ENCODE measurements around the gene EFNA5. TPM values are rescaled to one million over a fixed set of nuclear protein-coding genes. Genes with fewer than 3 reads are reported as not detected.
A peak's percentile ranks its signal among the peaks of the same experiment; 100 is the strongest.

The EFNA5 gene
- total and polyA plus RNA-seq, 2 experiments from 2014 or later, result 8.5 to 18.8 TPM

- Histone ChIP-seq H3K36me3 (replicated peaks; ENCODE audit: insufficient read depth, low read depth) (no peaks in the 10 kb centered on the region), H3K79me2 (no peaks in the 10 kb centered on the region), H3K27me3 (no peaks in the 10 kb centered on the region), H3K4me2 (no peak overlapping the region), H3K4me1 (ENCODE audit: insufficient read depth) (no peaks in the 10 kb centered on the region), H4K20me1 (ENCODE audit: insufficient read depth, poor library complexity, severe bottlenecking) (no peaks in the 10 kb centered on the region), H3K9me2 (replicated peaks; ENCODE audit: insufficient read depth) (no peaks in the 10 kb centered on the region), H3K4me3 (no peak overlapping the region), H2AFZ (no peak overlapping the region), H3K9me3 (ENCODE audit: low read depth) (no peaks in the 10 kb centered on the region), H3K27ac (no peak overlapping the region)
- peak; percentile 27 for DNase-seq (ENCODE audit: low spot score)
- TF ChIP-seq EZH2 (IDR thresholded peaks at IDR 0.05; ENCODE audit: borderline replicate concordance), result no peak
- no peak for TF ChIP-seq EZH2phosphoT487 (IDR thresholded peaks at IDR 0.05; ENCODE audit: low read depth, severe bottlenecking, unreplicated experiment)
- no peak for TF ChIP-seq CTCF (IDR thresholded peaks at IDR 0.05; ENCODE audit: poor library complexity)
- WGBS (ENCODE audit: low lambda C conversion rate, missing lambda C conversion rate), result 64% methylated on average over 7 of the region's 7 CpGs
Measured at GRCh38 chr5:107372723-107373450, 297.9 kb downstream of the EFNA5 start.

- Histone ChIP-seq H4K20me1 (ENCODE audit: insufficient read depth, poor library complexity, severe bottlenecking) (no peaks in the 10 kb centered on the region), H3K27me3 (no peaks in the 10 kb centered on the region), H3K27ac (no peak overlapping the region), H2AFZ (no peak overlapping the region), H3K4me1 (ENCODE audit: insufficient read depth) (no peaks in the 10 kb centered on the region), H3K4me3 (no peak overlapping the region), H3K9me2 (replicated peaks; ENCODE audit: insufficient read depth) (no peaks in the 10 kb centered on the region), H3K79me2 (no peaks in the 10 kb centered on the region), H3K36me3 (replicated peaks; ENCODE audit: insufficient read depth, low read depth) (no peaks in the 10 kb centered on the region), H3K9me3 (ENCODE audit: low read depth) (no peaks in the 10 kb centered on the region), H3K4me2 (no peak overlapping the region)
- WGBS (ENCODE audit: low lambda C conversion rate, missing lambda C conversion rate), result 94% methylated on average over 6 of the region's 6 CpGs
- no peak for DNase-seq (ENCODE audit: low spot score)
- no peak for TF ChIP-seq CTCF (IDR thresholded peaks at IDR 0.05; ENCODE audit: poor library complexity)
- TF ChIP-seq EZH2 (IDR thresholded peaks at IDR 0.05; ENCODE audit: borderline replicate concordance), result no peak
- no peak for TF ChIP-seq EZH2phosphoT487 (IDR thresholded peaks at IDR 0.05; ENCODE audit: low read depth, severe bottlenecking, unreplicated experiment)
Measured at GRCh38 chr5:107370396-107370968, 300.3 kb downstream of the EFNA5 start.

GRCh38 chr5:107369622-107370021 is 301.1 kb downstream of the EFNA5 start:
- no peaks in the 10 kb centered on the region for H3K79me2 ChIP-seq
- no peak for DNase-seq (ENCODE audit: low spot score)
- H3K4me2 ChIP-seq, result no peak overlapping the region
- H3K36me3 ChIP-seq (replicated peaks; ENCODE audit: insufficient read depth, low read depth), result no peaks in the 10 kb centered on the region
- no peak overlapping the region for H3K4me3 ChIP-seq
- H3K9me3 ChIP-seq (ENCODE audit: low read depth), result no peaks in the 10 kb centered on the region
- TF ChIP-seq EZH2 (IDR thresholded peaks at IDR 0.05; ENCODE audit: borderline replicate concordance) (no peak), EZH2phosphoT487 (IDR thresholded peaks at IDR 0.05; ENCODE audit: low read depth, severe bottlenecking, unreplicated experiment) (no peak), CTCF (IDR thresholded peaks at IDR 0.05; ENCODE audit: poor library complexity) (no peak)
- H3K4me1 ChIP-seq (ENCODE audit: insufficient read depth), result no peaks in the 10 kb centered on the region
- H2AFZ ChIP-seq, result no peak overlapping the region
- WGBS (ENCODE audit: low lambda C conversion rate, missing lambda C conversion rate), result 97% methylated on average over 1 of the region's 1 CpG
- H3K27ac ChIP-seq, result no peak overlapping the region
- no peaks in the 10 kb centered on the region for H3K9me2 ChIP-seq (replicated peaks; ENCODE audit: insufficient read depth)
- no peaks in the 10 kb centered on the region for H3K27me3 ChIP-seq
- no peaks in the 10 kb centered on the region for H4K20me1 ChIP-seq (ENCODE audit: insufficient read depth, poor library complexity, severe bottlenecking)
